Measurements from ENCODE around the gene DNAJC22. TPM values are rescaled to one million over a fixed set of nuclear protein-coding genes. Genes with fewer than 3 reads are reported as not detected.

The DNAJC22 gene
- total and polyA plus RNA-seq, 2 of the 13 experiments (the other 11 are each of a cell fraction or from before 2014, with no cell fraction given) = 25.2 to 31.7 TPM

GRCh38 chr12:49342066-49342913 is 4.4 kb upstream of the DNAJC22 start (continued):
- TF ChIP-seq GABPB1 (CRISPR knock-in tag; IDR thresholded peaks at IDR 0.05) (peak; percentile 41; the same call in 1 of the 2 replicates), GRHL1 (CRISPR knock-in tag; conservative IDR thresholded peaks at IDR 0.05) (no peak), HINFP (CRISPR knock-in tag; IDR thresholded peaks at IDR 0.05; ENCODE audit: low read depth) (peak; percentile 65; the same call in 1 of the 2 replicates), CBX5 (CRISPR knock-in tag; IDR thresholded peaks at IDR 0.05; ENCODE audit: borderline replicate concordance) (peak; percentile 16; the same call in 1 of the 2 replicates), ZNF160 (CRISPR knock-in tag; IDR thresholded peaks at IDR 0.05) (peak; percentile 30; the same call in 1 of the 2 replicates), POGZ (CRISPR knock-in tag; IDR thresholded peaks at IDR 0.05) (peak; percentile 27; the same call in 1 of the 2 replicates), PBX2 (CRISPR knock-in tag; IDR thresholded peaks at IDR 0.05) (no peak), THAP11 (CRISPR knock-in tag; IDR thresholded peaks at IDR 0.05) (0 out of 2 replicates have a peak, but pooled peaks have one; percentile 20), ZNF18 (CRISPR knock-in tag; IDR thresholded peaks at IDR 0.05; ENCODE audit: insufficient replicate concordance) (no peak), BCL6 (CRISPR knock-in tag; IDR thresholded peaks at IDR 0.05) (peak; percentile 45; the same call in 1 of the 2 replicates), XRCC5 (optimal IDR thresholded peaks at IDR 0.05; ENCODE audit: low read length) (peak; percentile 82), ZNF124 (CRISPR knock-in tag; IDR thresholded peaks at IDR 0.05) (peak; percentile 45; the same call in 1 of the 2 replicates), CERS6 (CRISPR knock-in tag; IDR thresholded peaks at IDR 0.05) (no peak), ZNF788 (CRISPR knock-in tag; IDR thresholded peaks at IDR 0.05; ENCODE audit: borderline replicate concordance) (peak; percentile 68; the same call in 1 of the 2 replicates), CTCF (CRISPR knock-in tag; IDR thresholded peaks at IDR 0.05) (peak; percentile 91), ZFP91 (CRISPR knock-in tag; IDR thresholded peaks at IDR 0.05; ENCODE audit: borderline replicate concordance) (peak; percentile 73; the same call in 1 of the 2 replicates)
